ENCODE measurements around the gene CACTIN.

- TF ChIP-seq CTCF (IDR thresholded peaks at IDR 0.05 in 2 of 3, conservative IDR thresholded peaks at IDR 0.05 in 1 of 3; ENCODE audit: borderline replicate concordance in 1 of 3, insufficient read depth in 1 of 3, low read depth in 2 of 3, low read length in 2 of 3): no peak
- no peak for TF ChIP-seq JUND (IDR thresholded peaks at IDR 0.05)
- TF ChIP-seq POLR2A (IDR thresholded peaks at IDR 0.05; ENCODE audit: borderline replicate concordance, extremely low read depth, insufficient read depth, insufficient read length): no peak
Measured at GRCh38 chr19:3615524-3616135, 11.0 kb downstream of the CACTIN start.
